ENCODE results near the gene SLC24A3. TPM values are rescaled to one million over a fixed set of nuclear protein-coding genes. Genes with fewer than 3 reads are reported as not detected.
A peak's percentile ranks its signal among the peaks of the same experiment; 100 is the strongest.

Gene SLC24A3
- total RNA-seq, 1 experiment from 2014 or later: 46.0 TPM

DNA sequence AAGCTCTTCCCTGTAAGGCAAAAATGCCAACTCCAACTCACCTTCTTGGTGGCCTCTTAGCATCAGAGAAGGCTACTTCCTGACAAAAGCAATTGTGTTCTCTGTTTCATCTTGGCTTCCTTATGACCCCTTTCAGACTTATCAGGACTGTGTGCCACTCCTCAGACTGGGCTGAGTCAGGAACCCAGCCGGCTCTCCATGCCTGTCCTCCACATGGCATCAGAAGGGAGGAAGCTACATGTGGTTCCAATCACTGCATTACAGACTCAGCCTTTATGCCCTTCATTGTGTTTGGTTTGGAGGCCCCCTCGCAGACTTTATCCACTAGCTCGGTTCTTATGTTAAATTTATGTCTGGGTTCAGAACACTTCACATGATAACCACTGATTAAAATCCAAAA lies 142.5 kb downstream of the SLC24A3 start:
- H3K4me3 ChIP-seq (ENCODE audit: low read depth, low read length, poor library complexity, severe bottlenecking): no peak overlapping the region
- intact Hi-C loops (cut with micrococcal nuclease; ENCODE audit: unreplicated experiment): no loop called here
- peaks cover 15% of the 10 kb centered on the region for H3K4me1 ChIP-seq (ENCODE audit: insufficient read depth, low read length, poor library complexity, severe bottlenecking)
- TF ChIP-seq EZH2 (IDR thresholded peaks at IDR 0.05; ENCODE audit: borderline replicate concordance, low read depth, low read length, poor library complexity, severe bottlenecking): no peak
- TF ChIP-seq, protein P1, sequence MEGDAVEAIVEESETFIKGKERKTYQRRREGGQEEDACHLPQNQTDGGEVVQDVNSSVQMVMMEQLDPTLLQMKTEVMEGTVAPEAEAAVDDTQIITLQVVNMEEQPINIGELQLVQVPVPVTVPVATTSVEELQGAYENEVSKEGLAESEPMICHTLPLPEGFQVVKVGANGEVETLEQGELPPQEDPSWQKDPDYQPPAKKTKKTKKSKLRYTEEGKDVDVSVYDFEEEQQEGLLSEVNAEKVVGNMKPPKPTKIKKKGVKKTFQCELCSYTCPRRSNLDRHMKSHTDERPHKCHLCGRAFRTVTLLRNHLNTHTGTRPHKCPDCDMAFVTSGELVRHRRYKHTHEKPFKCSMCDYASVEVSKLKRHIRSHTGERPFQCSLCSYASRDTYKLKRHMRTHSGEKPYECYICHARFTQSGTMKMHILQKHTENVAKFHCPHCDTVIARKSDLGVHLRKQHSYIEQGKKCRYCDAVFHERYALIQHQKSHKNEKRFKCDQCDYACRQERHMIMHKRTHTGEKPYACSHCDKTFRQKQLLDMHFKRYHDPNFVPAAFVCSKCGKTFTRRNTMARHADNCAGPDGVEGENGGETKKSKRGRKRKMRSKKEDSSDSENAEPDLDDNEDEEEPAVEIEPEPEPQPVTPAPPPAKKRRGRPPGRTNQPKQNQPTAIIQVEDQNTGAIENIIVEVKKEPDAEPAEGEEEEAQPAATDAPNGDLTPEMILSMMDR (conservative IDR thresholded peaks at IDR 0.05; ENCODE audit: low read depth, low read length): no peak
- no peaks in the 10 kb centered on the region for H3K36me3 ChIP-seq (ENCODE audit: insufficient read depth, low read length, poor library complexity, severe bottlenecking)
- CTCF ChIA-PET: no interaction called here
- peak; percentile 33 for DNase-seq (ENCODE audit: low spot score)
- POLR2A ChIA-PET (ENCODE audit: low non-redundant PET): interaction anchor here (0.5 kb wide), 1 partner anchor 126 kb away, joined by 5 read pairs; no protein-coding TSS in a partner anchor
- no peaks in the 10 kb centered on the region for H3K27me3 ChIP-seq (replicated peaks; ENCODE audit: insufficient read depth, low read depth, low read length, poor library complexity)
- no peak overlapping the region for H3K27ac ChIP-seq (ENCODE audit: low read depth, low read length, poor library complexity, severe bottlenecking)
- BruUV-seq (replicated peaks): no TSS peak
- H3K9me3 ChIP-seq (ENCODE audit: low read depth, low read length, poor library complexity, severe bottlenecking): no peaks in the 10 kb centered on the region

DNA sequence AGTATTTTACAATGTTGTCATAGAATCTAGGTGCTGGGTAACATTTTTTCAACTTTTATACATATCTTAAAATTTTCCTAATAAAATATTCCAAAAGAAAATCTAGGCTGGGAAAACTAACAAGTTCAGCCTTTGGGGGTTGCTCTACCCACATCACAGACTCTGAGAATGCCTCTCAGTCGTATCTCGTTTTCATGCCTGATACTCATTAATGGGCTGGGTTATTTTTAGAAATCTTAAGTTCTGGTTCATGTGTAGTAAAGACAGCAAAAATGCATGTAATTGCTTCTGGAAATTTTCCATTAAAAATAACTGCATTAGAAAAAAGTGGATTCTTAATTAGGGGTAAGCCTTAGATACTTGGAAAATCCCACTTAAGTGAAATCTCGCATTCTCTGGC lies 149.3 kb downstream of the SLC24A3 start:
- Histone ChIP-seq H3K27me3 (replicated peaks; ENCODE audit: insufficient read depth, low read depth, low read length, poor library complexity) (no peaks in the 10 kb centered on the region), H3K27ac (ENCODE audit: low read depth, low read length, poor library complexity, severe bottlenecking) (no peak overlapping the region), H3K36me3 (ENCODE audit: insufficient read depth, low read length, poor library complexity, severe bottlenecking) (no peaks in the 10 kb centered on the region), H3K9me3 (ENCODE audit: low read depth, low read length, poor library complexity, severe bottlenecking) (no peaks in the 10 kb centered on the region), H3K4me1 (ENCODE audit: insufficient read depth, low read length, poor library complexity, severe bottlenecking) (peaks cover 31% of the 10 kb centered on the region), H3K4me3 (ENCODE audit: low read depth, low read length, poor library complexity, severe bottlenecking) (no peak overlapping the region)
- no peak for DNase-seq (ENCODE audit: low spot score)
- CTCF ChIA-PET: no interaction called here
- intact Hi-C loops (cut with micrococcal nuclease; ENCODE audit: unreplicated experiment): no loop called here
- TF ChIP-seq, protein P1 (conservative IDR thresholded peaks at IDR 0.05; ENCODE audit: low read depth, low read length): no peak; the same call in 1 of the 2 replicates
- no peak for TF ChIP-seq EZH2 (IDR thresholded peaks at IDR 0.05; ENCODE audit: borderline replicate concordance, low read depth, low read length, poor library complexity, severe bottlenecking)
- POLR2A ChIA-PET (ENCODE audit: low non-redundant PET): no interaction called here
- BruUV-seq (replicated peaks): no TSS peak

DNA sequence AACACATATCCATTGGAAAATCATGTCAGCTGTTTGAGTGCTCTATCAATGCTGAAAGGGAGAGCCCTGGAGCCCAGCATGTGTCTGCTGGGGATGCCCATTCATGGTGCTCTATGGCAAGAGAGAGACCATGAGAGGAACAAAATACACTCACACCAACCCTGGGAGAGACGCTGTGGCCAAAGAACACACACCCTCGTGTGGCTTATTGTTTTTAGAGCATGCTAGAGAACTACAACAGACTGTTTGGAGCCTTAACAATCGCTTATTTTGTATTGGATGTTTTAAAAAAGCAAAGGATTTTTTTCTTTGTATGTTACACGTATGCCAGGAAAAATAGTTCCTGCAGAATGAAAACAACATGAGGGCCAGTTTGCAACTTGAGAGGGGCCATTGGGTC lies 151.0 kb downstream of the SLC24A3 start:
- Histone ChIP-seq H3K9me3 (ENCODE audit: low read depth, low read length, poor library complexity, severe bottlenecking) (no peaks in the 10 kb centered on the region), H3K4me1 (ENCODE audit: insufficient read depth, low read length, poor library complexity, severe bottlenecking) (peaks cover 31% of the 10 kb centered on the region), H3K4me3 (ENCODE audit: low read depth, low read length, poor library complexity, severe bottlenecking) (no peak overlapping the region), H3K27ac (ENCODE audit: low read depth, low read length, poor library complexity, severe bottlenecking) (no peak overlapping the region), H3K36me3 (ENCODE audit: insufficient read depth, low read length, poor library complexity, severe bottlenecking) (no peaks in the 10 kb centered on the region), H3K27me3 (replicated peaks; ENCODE audit: insufficient read depth, low read depth, low read length, poor library complexity) (no peaks in the 10 kb centered on the region)
- DNase-seq (ENCODE audit: low spot score): no peak
- intact Hi-C loops (cut with micrococcal nuclease; ENCODE audit: unreplicated experiment): no loop called here
- CTCF ChIA-PET: no interaction called here
- BruUV-seq (replicated peaks): no TSS peak
- POLR2A ChIA-PET (ENCODE audit: low non-redundant PET): no interaction called here
- TF ChIP-seq EZH2 (IDR thresholded peaks at IDR 0.05; ENCODE audit: borderline replicate concordance, low read depth, low read length, poor library complexity, severe bottlenecking): no peak
- TF ChIP-seq, protein P1 (conservative IDR thresholded peaks at IDR 0.05; ENCODE audit: low read depth, low read length): no peak
